Thymus (tissue), 11 donors: ENCODE measurements around the gene GAS2L2. TPM values are rescaled to one million over a fixed set of nuclear protein-coding genes. Genes with fewer than 3 reads are reported as not detected.

Experiments used
- DNase-seq, 9 donors: peaks; one replicate each; pipeline ENCODE4 v3.0.0-alpha.2; 2013; ENCODE audit warnings: low spot score in 9 of 9, low read depth in 6 of 9, missing footprints in 1 of 9
- H3K27ac ChIP-seq, 2 donors: one replicate each; pipeline ENCODE4 v1.5.1; 2013; ENCODE audit warnings: control low read depth in 1 of 2, low read depth in 1 of 2, low read length in 1 of 2, mild to moderate bottlenecking in 1 of 2, moderate library complexity in 1 of 2
- H3K27me3 ChIP-seq, 2 donors: one replicate each; pipeline ENCODE4 v1.5.1; 2013; ENCODE audit warnings: low read length in 1 of 2; ENCODE audit not compliant: control insufficient read depth in 2 of 2, insufficient read depth in 1 of 2
- H3K36me3 ChIP-seq, 2 donors: one replicate each; pipeline ENCODE4 v1.5.1; 2013; ENCODE audit warnings: low read length in 1 of 2, mild to moderate bottlenecking in 1 of 2, moderate library complexity in 1 of 2; ENCODE audit not compliant: control insufficient read depth in 2 of 2, insufficient read depth in 2 of 2
- H3K4me1 ChIP-seq, 2 donors: one replicate each; pipeline ENCODE4 v1.5.1; 2013; ENCODE audit warnings: low read length in 2 of 2; ENCODE audit not compliant: control insufficient read depth in 2 of 2, insufficient read depth in 2 of 2
- H3K4me3 ChIP-seq, 2 donors: one replicate each; pipeline ENCODE4 v1.5.1; 2013; ENCODE audit warnings: low read length in 2 of 2, control low read depth in 1 of 2, mild to moderate bottlenecking in 1 of 2
- H3K9me3 ChIP-seq, 2 donors: one replicate each; pipeline ENCODE4 v1.5.1; 2013; ENCODE audit warnings: low read length in 1 of 2, mild to moderate bottlenecking in 1 of 2; ENCODE audit not compliant: control insufficient read depth in 2 of 2, insufficient read depth in 1 of 2
- WGBS: extraction: QIAGEN DNeasy Blood & Tissue Kit; methylation state at CpG from one replicate; pipeline ENCODE4 v1.1.7; 2013; 5-methylcytosine and 5-hydroxymethylcytosine counted together
- polyA plus RNA-seq: library from polyadenylated mRNA; stranded (reverse); fragments of 200-250 nt; gene quantifications from one replicate; pipeline ENCODE4 v1.2.3, GENCODE V29; 2013
- total RNA-seq: library from RNA; stranded (reverse); fragments of 120-200 nt; gene quantifications from one replicate; pipeline ENCODE4 v1.2.4, GENCODE V29; 2013
- donor health status: healthy.

GAS2L2 gene
- total and polyA plus RNA-seq, 2 donors: 0.21 TPM; not detected in 1

GRCh38 chr17:35728551-35728950 lies 24.5 kb downstream of the GAS2L2 start:
- H3K36me3 ChIP-seq: peaks cover 37 to 49% of the 10 kb centered on the region in 2 donors
- WGBS: 99% methylated on average over 3 of the region's 3 CpGs
- no peak overlapping the region for H3K4me3 ChIP-seq
- DNase-seq: no peak
- H3K27me3 ChIP-seq: peaks cover 0 to 13% of the 10 kb centered on the region in 2 donors
- H3K9me3 ChIP-seq: no peaks in the 10 kb centered on the region
- no peak overlapping the region for H3K27ac ChIP-seq
- H3K4me1 ChIP-seq: peaks cover 0 to 11% of the 10 kb centered on the region in 2 donors

GRCh38 chr17:35727635-35728034 lies 25.4 kb downstream of the GAS2L2 start:
- 98% methylated on average over 5 of the region's 5 CpGs for WGBS
- H3K9me3 ChIP-seq: no peaks in the 10 kb centered on the region
- DNase-seq: no peak
- peaks cover 0 to 12% of the 10 kb centered on the region in 2 donors for H3K27me3 ChIP-seq
- no peak overlapping the region for H3K4me3 ChIP-seq
- H3K27ac ChIP-seq: no peak overlapping the region
- peaks cover 0 to 11% of the 10 kb centered on the region in 2 donors for H3K4me1 ChIP-seq
- peaks cover 41 to 50% of the 10 kb centered on the region in 2 donors for H3K36me3 ChIP-seq

- H3K27me3 ChIP-seq: peaks cover 0 to 5% of the 10 kb centered on the region in 2 donors
- no peak overlapping the region for H3K4me3 ChIP-seq
- H3K4me1 ChIP-seq: peaks cover 0 to 8% of the 10 kb centered on the region in 2 donors
- H3K27ac ChIP-seq: no peak overlapping the region
- no peak for DNase-seq
- WGBS: 97% methylated on average over 5 of the region's 5 CpGs
- H3K36me3 ChIP-seq: peaks cover 41 to 50% of the 10 kb centered on the region in 2 donors
- no peaks in the 10 kb centered on the region for H3K9me3 ChIP-seq
Measured at GRCh38 chr17:35726953-35727460, 26.0 kb downstream of the GAS2L2 start.

- peaks cover 0 to 3% of the 10 kb centered on the region in 2 donors for H3K27me3 ChIP-seq
- H3K9me3 ChIP-seq: no peaks in the 10 kb centered on the region
- 93% methylated on average over 6 of the region's 6 CpGs for WGBS
- H3K4me3 ChIP-seq: no peak overlapping the region
- no peak for DNase-seq
- H3K36me3 ChIP-seq: peaks cover 41 to 51% of the 10 kb centered on the region in 2 donors
- H3K27ac ChIP-seq: no peak overlapping the region
- peaks cover 0 to 7% of the 10 kb centered on the region in 2 donors for H3K4me1 ChIP-seq
Measured at GRCh38 chr17:35726127-35726952, 26.7 kb downstream of the GAS2L2 start.

GRCh38 chr17:35725802-35726126 lies 27.3 kb downstream of the GAS2L2 start:
- no peak overlapping the region for H3K4me3 ChIP-seq
- DNase-seq: no peak
- H3K27me3 ChIP-seq: no peaks in the 10 kb centered on the region
- H3K36me3 ChIP-seq: peaks cover 41 to 55% of the 10 kb centered on the region in 2 donors
- WGBS: 94% methylated on average over 2 of the region's 2 CpGs
- no peaks in the 10 kb centered on the region for H3K9me3 ChIP-seq
- peaks cover 0 to 1% of the 10 kb centered on the region in 2 donors for H3K4me1 ChIP-seq
- no peak overlapping the region for H3K27ac ChIP-seq

- Histone ChIP-seq H3K27me3 (no peaks in the 10 kb centered on the region), H3K4me1 (no peaks in the 10 kb centered on the region), H3K9me3 (no peaks in the 10 kb centered on the region), H3K27ac (no peak overlapping the region), H3K36me3 (peaks cover 41 to 55% of the 10 kb centered on the region in 2 donors), H3K4me3 (no peak overlapping the region)
- WGBS: 97% methylated on average over 4 of the region's 4 CpGs
- no peak for DNase-seq
Measured at GRCh38 chr17:35725058-35725457, 28.0 kb downstream of the GAS2L2 start.

GRCh38 chr17:35723735-35724134 lies 29.3 kb downstream of the GAS2L2 start:
- no peaks in the 10 kb centered on the region for H3K4me1 ChIP-seq
- no peaks in the 10 kb centered on the region for H3K9me3 ChIP-seq
- H3K27me3 ChIP-seq: no peaks in the 10 kb centered on the region
- peaks cover 43 to 51% of the 10 kb centered on the region in 2 donors for H3K36me3 ChIP-seq
- no peak overlapping the region for H3K4me3 ChIP-seq
- no peak overlapping the region for H3K27ac ChIP-seq
- WGBS: over 99% methylated on average over 2 of the region's 2 CpGs
- DNase-seq: no peak

- H3K9me3 ChIP-seq: no peaks in the 10 kb centered on the region
- no peaks in the 10 kb centered on the region for H3K27me3 ChIP-seq
- 95% methylated on average over 2 of the region's 2 CpGs for WGBS
- no peak overlapping the region for H3K4me3 ChIP-seq
- no peak for DNase-seq
- H3K36me3 ChIP-seq: peaks cover 21 to 28% of the 10 kb centered on the region in 2 donors
- H3K27ac ChIP-seq: no peak overlapping the region
- H3K4me1 ChIP-seq: peaks cover 10% of the 10 kb centered on the region in 2 donors
Measured at GRCh38 chr17:35717475-35717874, 35.6 kb downstream of the GAS2L2 start.

- peaks cover 10 to 13% of the 10 kb centered on the region in 2 donors for H3K4me1 ChIP-seq
- no peak overlapping the region for H3K4me3 ChIP-seq
- no peak overlapping the region for H3K27ac ChIP-seq
- H3K27me3 ChIP-seq: no peaks in the 10 kb centered on the region
- DNase-seq: no peak
- peaks cover 23 to 28% of the 10 kb centered on the region in 2 donors for H3K36me3 ChIP-seq
- H3K9me3 ChIP-seq: no peaks in the 10 kb centered on the region
- 96% methylated on average over 4 of the region's 4 CpGs for WGBS
Measured at GRCh38 chr17:35716897-35717465, 36.1 kb downstream of the GAS2L2 start.
